Measurements from ENCODE around the gene ASF1A. TPM values are rescaled to one million over a fixed set of nuclear protein-coding genes. Genes with fewer than 3 reads are reported as not detected.

Gene ASF1A
- total RNA-seq, 2 experiments from 2014 or later: 10.7 to 11.9 TPM

GRCh38 chr6:118876198-118876597 is 17.8 kb upstream of the ASF1A start:
- CTCF ChIA-PET: interaction anchor here (0.6 kb wide), 1 partner anchor 323 kb away, joined by 4 read pairs; no protein-coding TSS in a partner anchor
- no peak for TF ChIP-seq CTCF (IDR thresholded peaks at IDR 0.05)

GRCh38 chr6:118876814-118877213 is 17.1 kb upstream of the ASF1A start:
- peaks cover 15% of the 10 kb centered on the region for H3K36me3 Mint-ChIP-seq (ENCODE audit: low read depth)
- H3K27me3 ChIP-seq (ENCODE audit: control insufficient read depth in 1 of 2, insufficient read depth in 2 of 2, low read length in 2 of 2): no peaks in the 10 kb centered on the region
- TF ChIP-seq CTCF (IDR thresholded peaks at IDR 0.05): no peak
- H3K27me3 Mint-ChIP-seq: no peaks in the 10 kb centered on the region
- no peak overlapping the region for H3K4me3 ChIP-seq (ENCODE audit: low read length)
- no peak overlapping the region for H3K4me3 Mint-ChIP-seq
- POLR2A ChIA-PET: interaction anchor here (0.7 kb wide), 1 partner anchor 54 kb away, joined by 4 read pairs; no protein-coding TSS in a partner anchor
- no peaks in the 10 kb centered on the region for H3K36me3 ChIP-seq (ENCODE audit: insufficient read depth, low read length)
- H3K4me1 Mint-ChIP-seq (ENCODE audit: low read depth): peaks cover 58% of the 10 kb centered on the region
- no peak overlapping the region for H3K27ac ChIP-seq (ENCODE audit: low read depth in 1 of 2, low read length in 2 of 2)
- DNase-seq (no peak), ATAC-seq (ENCODE audit: poor library complexity) (no peak)
- no peaks in the 10 kb centered on the region for H3K9me3 Mint-ChIP-seq
- intact Hi-C loops (cut with DNase I, micrococcal nuclease): no loop called here
- no peaks in the 10 kb centered on the region for H3K9me3 ChIP-seq (ENCODE audit: control insufficient read depth in 1 of 2, insufficient read depth in 1 of 2, low read length in 2 of 2)
- H3K27ac Mint-ChIP-seq: no peak overlapping the region
- peaks cover 4% of the 10 kb centered on the region for H3K4me1 ChIP-seq (ENCODE audit: insufficient read depth, low read length)
- CTCF ChIA-PET: no interaction called here

More at GRCh38 chr6:118876198-118876597, 17.8 kb upstream of the ASF1A start:
- peaks cover 21% of the 10 kb centered on the region for H3K36me3 Mint-ChIP-seq (ENCODE audit: low read depth)
- peaks cover 57% of the 10 kb centered on the region for H3K4me1 Mint-ChIP-seq (ENCODE audit: low read depth)
- intact Hi-C loops (cut with DNase I, micrococcal nuclease): no loop called here
- Histone ChIP-seq H3K4me1 (ENCODE audit: insufficient read depth, low read length) (peaks cover 3% of the 10 kb centered on the region), H3K27me3 (ENCODE audit: control insufficient read depth in 1 of 2, insufficient read depth in 2 of 2, low read length in 2 of 2) (no peaks in the 10 kb centered on the region), H3K36me3 (ENCODE audit: insufficient read depth, low read length) (no peaks in the 10 kb centered on the region), H3K9me3 (ENCODE audit: control insufficient read depth in 1 of 2, insufficient read depth in 1 of 2, low read length in 2 of 2) (no peaks in the 10 kb centered on the region), H3K27ac (ENCODE audit: low read depth in 1 of 2, low read length in 2 of 2) (no peak overlapping the region), H3K4me3 (ENCODE audit: low read length) (no peak overlapping the region)
- DNase-seq (no peak), ATAC-seq (ENCODE audit: poor library complexity) (no peak)
- POLR2A ChIA-PET: interaction anchor here (1.7 kb wide), 1 partner anchor 17 kb away, joined by 4 read pairs; no protein-coding TSS in a partner anchor
- no peaks in the 10 kb centered on the region for H3K9me3 Mint-ChIP-seq
- no peak overlapping the region for H3K27ac Mint-ChIP-seq
- no peak overlapping the region for H3K4me3 Mint-ChIP-seq
- no peaks in the 10 kb centered on the region for H3K27me3 Mint-ChIP-seq

- Mint-ChIP-seq H3K27me3 (no peaks in the 10 kb centered on the region), H3K4me1 (ENCODE audit: low read depth) (peaks cover 63% of the 10 kb centered on the region), H3K27ac (no peak overlapping the region), H3K4me3 (no peak overlapping the region), H3K36me3 (ENCODE audit: low read depth) (peaks cover 15% of the 10 kb centered on the region), H3K9me3 (no peaks in the 10 kb centered on the region)
- Histone ChIP-seq H3K4me1 (ENCODE audit: insufficient read depth, low read length) (peaks cover 12% of the 10 kb centered on the region), H3K4me3 (ENCODE audit: low read length) (no peak overlapping the region), H3K27me3 (ENCODE audit: control insufficient read depth in 1 of 2, insufficient read depth in 2 of 2, low read length in 2 of 2) (no peaks in the 10 kb centered on the region), H3K9me3 (ENCODE audit: control insufficient read depth in 1 of 2, insufficient read depth in 1 of 2, low read length in 2 of 2) (no peaks in the 10 kb centered on the region), H3K27ac (ENCODE audit: low read depth in 1 of 2, low read length in 2 of 2) (no peak overlapping the region), H3K36me3 (ENCODE audit: insufficient read depth, low read length) (no peaks in the 10 kb centered on the region)
- intact Hi-C loops (cut with DNase I, micrococcal nuclease): no loop called here
- POLR2A ChIA-PET: no interaction called here
- CTCF ChIA-PET: no interaction called here
- DNase-seq: no peak
- no peak for ATAC-seq (ENCODE audit: poor library complexity)
- TF ChIP-seq CTCF (IDR thresholded peaks at IDR 0.05): no peak
Measured at GRCh38 chr6:118877806-118878205, 16.1 kb upstream of the ASF1A start.
